Hematopoietic multipotent progenitor cell (in vitro differentiated cells): ENCODE results near the gene GSAP. TPM values are rescaled to one million over a fixed set of nuclear protein-coding genes. Genes with fewer than 3 reads are reported as not detected.

Experiments
- DNase-seq, 3 donors: peaks; one replicate each; pipeline ENCODE4 v3.0.0-alpha.2; 2011 to 2015; ENCODE audit warnings: low read depth in 2 of 3, low spot score in 2 of 3
- total RNA-seq: library from RNA; depleted of rRNA; stranded (reverse); fragments of >200 nt; gene quantifications from one replicate; pipeline ENCODE4 v1.2.3, GENCODE V29; 2012

Gene GSAP
- total RNA-seq, 1 donor, result 17.2 TPM

GRCh38 chr7:77441046-77441445 is 24.9 kb upstream of the GSAP start:
- no peak for DNase-seq

DNA sequence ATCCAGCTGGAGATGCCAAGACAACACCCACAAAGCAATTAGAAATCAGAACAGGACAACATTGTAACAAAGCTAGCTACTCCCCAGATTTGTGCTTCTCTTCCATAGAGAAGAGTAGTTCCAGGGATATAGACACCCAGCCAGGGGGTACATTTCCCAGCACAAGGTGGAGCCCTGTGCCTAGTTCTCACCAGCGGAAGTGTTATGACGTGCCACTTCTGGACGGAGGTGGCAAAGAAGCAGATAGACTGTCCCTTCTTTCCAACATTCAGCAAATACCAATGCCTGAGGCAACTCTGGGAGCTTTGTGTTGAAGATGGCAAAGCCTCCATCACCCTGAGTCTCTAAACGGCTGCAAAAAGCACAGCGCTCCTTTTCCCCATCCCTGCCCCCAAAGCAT is 23.4 kb upstream of the GSAP start:
- DNase-seq, result no peak

DNA sequence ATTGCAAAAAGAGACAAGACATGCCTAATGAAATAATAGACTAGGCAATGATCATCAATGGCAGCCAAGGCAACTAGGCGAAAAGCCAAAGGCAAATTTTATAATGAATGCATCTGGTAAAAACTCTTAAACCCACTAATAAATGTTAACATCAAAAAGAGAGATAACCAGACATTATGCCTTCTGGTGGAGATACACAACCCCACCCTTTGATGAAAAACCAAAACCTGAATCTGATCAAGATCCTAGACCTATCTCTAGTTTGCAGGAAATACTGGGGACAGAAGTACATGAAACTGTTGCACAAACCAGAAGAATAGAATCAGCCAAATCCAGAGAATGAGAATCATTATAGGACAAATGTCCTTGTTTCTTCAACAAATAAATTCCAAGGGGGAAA is 22.0 kb upstream of the GSAP start:
- no peak for DNase-seq

DNA sequence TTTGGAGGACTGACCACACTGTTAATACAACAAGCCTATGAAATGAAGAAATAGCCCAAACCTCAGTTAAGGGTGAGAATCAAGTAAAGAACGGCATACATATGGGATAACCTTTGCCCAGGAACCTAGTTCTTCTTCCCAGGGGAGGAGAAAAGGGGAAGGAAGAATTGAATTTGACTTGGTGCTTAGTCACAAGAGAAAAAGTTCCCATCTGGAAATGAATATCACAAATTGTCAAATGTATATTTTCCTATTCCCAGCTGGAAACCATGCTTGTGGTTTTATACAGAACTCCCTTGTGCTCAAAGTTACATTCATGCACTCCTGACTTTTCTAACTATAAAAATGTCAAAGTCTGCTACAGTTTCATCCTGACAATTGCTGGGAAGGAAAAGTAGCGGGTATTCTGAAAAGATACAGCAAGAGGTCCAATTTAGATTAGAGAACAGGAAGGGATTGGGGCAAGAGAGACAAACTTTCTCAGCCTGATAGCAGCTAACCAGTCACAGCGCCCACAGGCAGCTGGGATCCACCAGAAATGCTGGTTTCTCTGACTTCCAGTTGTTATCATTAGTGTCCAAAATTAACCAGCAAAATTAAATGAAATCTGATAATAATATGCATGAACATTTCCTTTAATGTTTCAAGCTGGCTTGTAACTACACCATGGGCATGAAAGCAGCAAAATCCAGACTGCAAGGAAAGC is 18.6 kb upstream of the GSAP start:
- no peak for DNase-seq

GRCh38 chr7:77433901-77434300 is 17.8 kb upstream of the GSAP start:
- no peak for DNase-seq

GRCh38 chr7:77430927-77431326 is 14.8 kb upstream of the GSAP start:
- no peak for DNase-seq

DNA sequence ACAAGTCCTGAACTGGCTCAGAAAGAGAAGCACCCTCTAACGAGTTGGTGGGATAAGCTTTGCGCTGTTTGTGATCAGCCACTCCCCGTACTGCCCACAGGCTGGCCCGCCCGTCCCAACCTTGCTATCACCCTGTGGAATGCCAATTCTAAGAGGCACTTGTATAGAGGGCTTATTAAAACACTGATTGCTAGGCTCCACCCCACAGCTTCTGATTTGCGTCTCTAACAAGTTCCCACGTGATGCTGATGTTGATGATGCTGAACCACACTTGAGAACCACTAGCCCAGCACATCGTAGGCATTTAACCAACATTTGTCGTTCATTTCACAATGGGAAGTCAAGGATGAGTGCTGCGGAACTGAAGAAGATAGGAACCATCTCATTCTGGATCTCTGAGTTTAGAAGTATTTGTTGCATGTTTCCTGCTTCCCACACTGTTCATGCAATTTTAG is 12.7 kb upstream of the GSAP start:
- DNase-seq, result no peak

DNA sequence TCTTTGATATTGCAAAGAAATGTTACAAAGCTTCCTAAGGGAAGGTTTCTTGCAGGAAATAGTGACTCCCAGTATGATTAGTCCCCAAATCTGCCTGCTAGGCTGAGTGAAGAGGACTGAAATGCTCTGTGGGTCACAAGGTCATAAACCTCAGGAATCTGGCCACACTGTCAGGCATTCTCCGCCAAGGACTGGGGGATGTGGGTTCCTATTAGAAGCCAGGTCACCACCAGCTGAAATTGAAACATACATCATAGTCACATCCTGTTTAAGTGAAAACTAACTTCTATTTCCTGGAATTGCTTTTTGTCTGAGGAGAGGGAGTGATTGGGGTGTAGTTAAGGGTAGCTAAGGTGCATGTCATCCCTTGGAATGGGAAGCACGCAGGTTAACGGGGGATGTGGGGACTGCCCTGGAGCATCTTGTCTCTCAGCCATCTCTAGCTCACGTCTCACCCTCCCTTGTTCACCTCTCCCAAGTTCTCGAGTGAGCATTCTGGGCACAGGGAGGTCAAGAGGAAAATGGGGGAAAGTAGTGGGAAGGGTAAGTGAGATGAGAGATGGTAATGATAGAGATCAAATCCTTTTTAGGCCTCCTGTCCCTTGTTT is 12.0 kb upstream of the GSAP start:
- DNase-seq, result peak in 1 of 3 donors; percentile 13

- no peak for DNase-seq
Measured at GRCh38 chr7:77426521-77427051, 10.4 kb upstream of the GSAP start.

- DNase-seq, result no peak
Measured at GRCh38 chr7:77426052-77426404, 9.9 kb upstream of the GSAP start.

- no peak for DNase-seq
Measured at GRCh38 chr7:77425101-77426051, 9.2 kb upstream of the GSAP start.

- DNase-seq, result no peak
Measured at GRCh38 chr7:77422500-77422899, 6.4 kb upstream of the GSAP start.

GRCh38 chr7:77420986-77421672 is 5.0 kb upstream of the GSAP start:
- no peak for DNase-seq

DNA sequence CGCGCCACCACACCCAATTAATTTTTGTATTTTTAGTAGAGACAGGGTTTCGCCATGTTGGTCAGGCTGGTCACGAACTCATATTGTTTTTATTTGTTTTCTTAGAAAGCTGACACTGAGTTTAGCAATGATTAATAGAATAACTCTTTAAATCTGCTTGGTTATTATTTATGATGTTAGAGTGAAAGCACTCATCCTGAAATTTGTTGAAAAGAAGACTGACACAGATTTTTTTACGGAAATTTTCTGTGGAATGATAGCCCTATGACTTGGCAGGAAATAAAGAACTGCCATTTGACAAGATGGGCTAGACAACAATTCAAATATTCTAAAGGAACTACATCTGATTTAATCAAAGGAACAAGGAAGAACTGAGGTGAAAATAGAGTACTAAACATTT is 4.3 kb upstream of the GSAP start:
- DNase-seq, result no peak

DNA sequence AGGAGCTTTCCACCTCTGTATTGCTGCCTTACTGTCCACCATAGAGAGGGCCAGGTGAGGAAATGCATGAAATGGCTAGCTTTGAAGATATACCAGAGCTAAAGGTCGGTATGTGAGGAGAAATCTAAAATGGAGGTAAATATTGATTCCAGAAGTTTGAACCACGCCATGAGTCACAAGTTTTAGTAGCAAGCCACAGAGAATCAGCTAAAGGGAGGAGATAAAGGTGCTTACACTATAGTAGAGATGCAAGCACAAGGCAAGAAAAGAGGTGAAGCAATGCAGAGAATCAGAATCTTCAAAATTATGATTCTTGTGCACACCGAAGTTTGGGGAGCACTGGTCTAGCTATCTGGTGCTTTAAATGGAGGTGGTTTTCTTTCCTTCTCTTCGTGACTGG is 3.0 kb upstream of the GSAP start:
- DNase-seq, result no peak

GRCh38 chr7:77417801-77418200 is 1.7 kb upstream of the GSAP start:
- no peak for DNase-seq

DNA sequence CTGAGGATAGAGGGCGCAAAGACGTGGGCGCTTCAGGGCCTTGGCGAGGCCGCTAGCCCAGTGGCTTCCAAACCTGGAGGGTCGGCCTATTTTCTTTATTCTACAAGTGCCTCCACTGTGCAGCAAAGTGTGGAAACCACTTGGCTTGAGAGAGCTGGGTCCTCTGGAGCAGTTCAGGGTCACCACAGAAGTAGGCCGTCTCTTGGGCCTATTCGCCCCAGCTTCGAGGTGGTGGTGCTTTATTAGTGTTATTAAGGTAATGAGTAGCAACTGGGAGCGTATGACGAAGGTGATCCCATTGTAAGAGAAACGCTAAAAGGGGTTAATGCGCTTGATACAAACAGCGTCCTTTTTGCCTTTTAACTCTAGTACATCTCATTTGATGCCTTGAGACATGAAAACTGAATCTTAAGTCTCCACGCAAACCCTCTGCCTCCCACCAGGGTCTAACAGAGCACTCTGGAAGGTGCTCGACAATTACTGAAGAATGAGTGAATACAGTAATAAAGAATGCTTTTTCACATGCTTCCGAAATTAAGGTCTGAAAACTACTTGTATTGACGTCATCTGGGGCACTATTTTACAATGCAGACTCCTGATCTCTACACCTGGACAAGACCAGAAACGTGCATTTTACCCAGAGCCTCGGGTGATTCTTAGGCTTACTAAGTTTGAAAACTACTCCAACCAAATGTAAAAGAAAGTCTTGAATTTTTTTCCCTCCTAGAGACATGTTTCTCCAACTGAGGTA is 647 bp upstream of the GSAP start:
- peak in 1 of 3 donors; percentile 41 for DNase-seq

DNA sequence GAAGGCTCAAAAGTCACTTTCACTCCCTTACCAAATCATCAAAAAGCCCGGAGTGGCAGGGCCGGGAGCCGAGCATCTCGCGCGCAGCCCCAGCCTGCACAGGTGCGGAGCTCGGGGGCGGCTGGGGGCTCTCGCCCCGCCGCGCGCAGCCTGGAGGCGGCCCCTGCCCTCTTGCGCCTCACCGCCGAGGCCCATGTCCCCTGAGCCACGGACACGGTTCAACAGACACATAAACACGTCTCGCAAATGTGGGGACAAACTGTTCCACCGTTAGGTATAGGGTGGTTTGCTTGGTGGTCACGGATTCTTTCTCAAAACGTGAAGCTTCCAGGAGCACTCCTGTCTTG is 700 bp downstream of the GSAP start:
- DNase-seq, result peak; percentile 5 to 36 (median 29)

GRCh38 chr7:77413861-77414424 is 2.2 kb downstream of the GSAP start:
- no peak for DNase-seq

- DNase-seq, result no peak
Measured at GRCh38 chr7:77413128-77413527, 3.0 kb downstream of the GSAP start.
